Spleen (tissue), 11 donors: ENCODE data around the gene STK40. TPM values are rescaled to one million over a fixed set of nuclear protein-coding genes. Genes with fewer than 3 reads are reported as not detected.

Experiments
- DNase-seq: peaks from one replicate; pipeline ENCODE4 v3.0.0-alpha.2; 2020
- H3K27ac ChIP-seq, 8 donors: fragments of 200-600 bp; sonication (generic) in 7 of 8; 1 replicate in 4 of 8; 2 replicates in 4 of 8; pipeline versions ENCODE4 v1.5.0 to v1.8.0; 2016 to 2021; ENCODE audit warnings: inconsistent platforms in 4 of 8, mild to moderate bottlenecking in 4 of 8, moderate library complexity in 1 of 8
- H3K27me3 ChIP-seq, 7 donors: fragments of 200-600 bp; sonication (generic) in 6 of 7; replicated peaks in 1 of 7; 1 replicate in 4 of 7; 2 replicates in 3 of 7; pipeline versions ENCODE4 v1.5.0 to v1.8.0; 2016 to 2021; ENCODE audit warnings: inconsistent platforms in 3 of 7, mild to moderate bottlenecking in 1 of 7
- H3K36me3 ChIP-seq, 6 donors: fragments of 200-600 bp; sonication (generic) in 5 of 6; 1 replicate in 4 of 6; 2 replicates in 2 of 6; pipeline versions ENCODE4 v1.5.0 to v1.8.0; 2016 to 2021; ENCODE audit warnings: inconsistent platforms in 2 of 6
- H3K4me1 ChIP-seq, 6 donors: fragments of 200-600 bp; sonication (generic) in 5 of 6; 1 replicate in 3 of 6; 2 replicates in 3 of 6; pipeline versions ENCODE4 v1.5.0 to v1.8.0; 2016 to 2021; ENCODE audit warnings: inconsistent platforms in 3 of 6
- H3K4me3 ChIP-seq, 8 donors: fragments of 200-600 bp; sonication (generic) in 7 of 8; 1 replicate in 4 of 8; 2 replicates in 4 of 8; pipeline versions ENCODE4 v1.5.0 to v1.8.0; 2016 to 2021; ENCODE audit warnings: inconsistent platforms in 4 of 8, mild to moderate bottlenecking in 4 of 8, moderate library complexity in 2 of 8
- H3K9me3 ChIP-seq, 8 donors: fragments of 200-600 bp; sonication (generic) in 7 of 8; 1 replicate in 4 of 8; 2 replicates in 4 of 8; pipeline versions ENCODE4 v1.5.0 to v1.8.0; 2016 to 2021; ENCODE audit warnings: inconsistent platforms in 4 of 8
- POLR2A ChIP-seq, 3 donors: fragments of 450-650 bp; IDR thresholded peaks; one replicate each; pipeline ENCODE4 v1.5.1; 2017; ENCODE audit warnings: antibody characterized with exemption in 3 of 3, mild to moderate bottlenecking in 1 of 3
- POLR2AphosphoS5 ChIP-seq, 3 donors: sonication (generic); formaldehyde crosslinking; IDR thresholded peaks; one replicate each; pipeline ENCODE4 v1.5.1; 2017; ENCODE audit warnings: antibody characterized with exemption in 3 of 3
- WGBS, 5 donors: extraction: QIAGEN DNeasy Blood & Tissue Kit in 3 of 5; methylation state at CpG; one replicate each; pipeline versions ENCODE4 v1.1.5 to v1.1.7; 2013 to 2018; 5-methylcytosine and 5-hydroxymethylcytosine counted together
- intact Hi-C: fragments of 100-400 bp; cut with DNase I; formaldehyde crosslinking; loops from one replicate; pipeline ENCODE4 v1.15.0; 2023; ENCODE audit warnings: low total_unique reads
- polyA plus RNA-seq, 3 donors: library from polyadenylated mRNA; stranded (reverse); fragments of 200-250 nt; gene quantifications; one replicate each; pipeline ENCODE4 v1.2.1, GENCODE V29; 2013
- total RNA-seq, 7 donors: library from RNA; depleted of rRNA in 3 of 7; stranded (reverse); fragments of >200 nt in 3 of 7; fragmentation: NEBNext Ultra II Directional in 4 of 7; extraction: Animal tissue kit (Norgen Biotek cat#: 25700) in 4 of 7; gene quantifications; one replicate each; pipeline versions ENCODE4 v1.1.0 to v1.2.1, GENCODE V29; 2016 to 2021
- TF ChIP-seq, protein P1 (sequence below), 11 experiments: fragments of 200-600 bp in 7 of 11; fragments of 450-650 bp in 4 of 11; sonication (generic) in 4 of 11; IDR thresholded peaks in 8 of 11; conservative IDR thresholded peaks in 3 of 11; 1 replicate in 7 of 11; 2 replicates in 4 of 11; pipeline versions ENCODE4 v1.4.0 to v1.8.0; 2016 to 2021; ENCODE audit warnings: antibody characterized with exemption in 11 of 11, inconsistent platforms in 4 of 11, mild to moderate bottlenecking in 1 of 11
- donor health status: healthy with polysubstance abuse.
- donor health status: DM: no; HTN: no; CAD: no; lungs with moderate emphysema.
- donor health status: DM: no; HTN: no; CAD: no.
- donor health status: Bipolar disorder and iron deficiency.
- donor health status: healthy.
- donor health status: DM: no; HTN: no; CAD: no.
- donor health status: DM: yes; HTN: yes; CAD: no.

The STK40 gene
- total and polyA plus RNA-seq, 10 donors = 13.7 to 79.2 (median 48.9) TPM

DNA sequence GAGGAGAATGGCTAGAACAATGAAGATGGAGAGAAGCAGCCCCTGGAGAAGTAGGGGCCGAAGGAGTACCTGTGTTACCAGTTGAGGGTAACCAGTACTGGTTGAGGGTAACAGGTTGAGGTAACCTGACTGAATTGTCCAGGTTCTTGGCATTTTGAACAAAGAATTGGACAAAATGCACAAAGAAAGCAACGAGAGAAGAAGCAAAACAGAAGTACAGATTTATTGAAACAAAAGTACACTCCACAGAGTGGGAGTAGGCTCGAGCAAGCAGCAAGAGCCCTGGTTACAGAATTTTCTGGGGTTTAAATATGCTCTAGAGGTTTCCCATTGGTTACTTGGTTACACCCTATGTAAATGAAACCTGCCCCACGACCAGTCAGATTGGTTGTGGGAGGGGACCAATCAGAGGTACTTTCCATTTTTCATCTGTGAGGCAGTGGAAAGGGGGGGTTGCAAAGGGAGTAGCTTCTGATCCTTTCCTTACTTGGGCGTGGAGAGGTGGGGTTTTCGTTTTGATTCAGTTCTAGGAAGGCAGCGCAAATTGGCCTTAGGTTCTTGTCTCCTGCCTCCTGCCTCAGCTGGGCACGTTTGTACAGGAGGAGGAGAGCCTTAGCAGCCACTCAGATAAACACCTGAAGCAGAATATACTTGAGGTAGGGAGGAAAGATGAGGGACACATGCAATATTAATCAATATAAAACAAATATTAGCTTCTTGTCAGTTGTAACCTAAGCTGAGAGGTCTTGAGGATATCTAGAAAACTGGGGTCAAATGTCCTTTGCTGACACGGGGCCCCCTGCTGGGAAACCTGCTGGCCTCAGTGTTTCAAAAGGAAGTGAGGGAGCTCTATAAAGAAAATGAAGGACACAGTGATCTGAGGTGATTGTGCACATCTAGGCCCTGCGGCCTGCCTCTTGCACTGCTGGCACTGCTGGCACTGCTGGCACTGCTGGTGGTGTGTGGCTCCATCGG is 26.2 kb upstream of the STK40 start:
- intact Hi-C loops = loop anchor here (10.0 kb wide), 1 partner anchor 67 kb away; no protein-coding TSS in a partner anchor
- peaks cover 0 to 11% (median 1%) of the 10 kb centered on the region in 6 donors for H3K4me1 ChIP-seq
- no peaks in the 10 kb centered on the region for H3K27me3 ChIP-seq
- peak overlapping the region in 2 of 8 donors; percentile 10 to 40 for H3K27ac ChIP-seq
- 48 to 63% (median 59%) methylated on average over 11 of the region's 11 CpGs for WGBS, 5 donors
- no peak overlapping the region for H3K4me3 ChIP-seq
- H3K36me3 ChIP-seq = peaks cover 0 to 25% (median 6%) of the 10 kb centered on the region in 6 donors
- TF ChIP-seq POLR2A (IDR thresholded peaks at IDR 0.05) (no peak), POLR2AphosphoS5 (IDR thresholded peaks at IDR 0.05) (no peak)
- TF ChIP-seq, protein P1, sequence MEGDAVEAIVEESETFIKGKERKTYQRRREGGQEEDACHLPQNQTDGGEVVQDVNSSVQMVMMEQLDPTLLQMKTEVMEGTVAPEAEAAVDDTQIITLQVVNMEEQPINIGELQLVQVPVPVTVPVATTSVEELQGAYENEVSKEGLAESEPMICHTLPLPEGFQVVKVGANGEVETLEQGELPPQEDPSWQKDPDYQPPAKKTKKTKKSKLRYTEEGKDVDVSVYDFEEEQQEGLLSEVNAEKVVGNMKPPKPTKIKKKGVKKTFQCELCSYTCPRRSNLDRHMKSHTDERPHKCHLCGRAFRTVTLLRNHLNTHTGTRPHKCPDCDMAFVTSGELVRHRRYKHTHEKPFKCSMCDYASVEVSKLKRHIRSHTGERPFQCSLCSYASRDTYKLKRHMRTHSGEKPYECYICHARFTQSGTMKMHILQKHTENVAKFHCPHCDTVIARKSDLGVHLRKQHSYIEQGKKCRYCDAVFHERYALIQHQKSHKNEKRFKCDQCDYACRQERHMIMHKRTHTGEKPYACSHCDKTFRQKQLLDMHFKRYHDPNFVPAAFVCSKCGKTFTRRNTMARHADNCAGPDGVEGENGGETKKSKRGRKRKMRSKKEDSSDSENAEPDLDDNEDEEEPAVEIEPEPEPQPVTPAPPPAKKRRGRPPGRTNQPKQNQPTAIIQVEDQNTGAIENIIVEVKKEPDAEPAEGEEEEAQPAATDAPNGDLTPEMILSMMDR (IDR thresholded peaks at IDR 0.05 in 8 of 11, conservative IDR thresholded peaks at IDR 0.05 in 3 of 11) = no peak
- no peaks in the 10 kb centered on the region for H3K9me3 ChIP-seq
- no peak for DNase-seq

DNA sequence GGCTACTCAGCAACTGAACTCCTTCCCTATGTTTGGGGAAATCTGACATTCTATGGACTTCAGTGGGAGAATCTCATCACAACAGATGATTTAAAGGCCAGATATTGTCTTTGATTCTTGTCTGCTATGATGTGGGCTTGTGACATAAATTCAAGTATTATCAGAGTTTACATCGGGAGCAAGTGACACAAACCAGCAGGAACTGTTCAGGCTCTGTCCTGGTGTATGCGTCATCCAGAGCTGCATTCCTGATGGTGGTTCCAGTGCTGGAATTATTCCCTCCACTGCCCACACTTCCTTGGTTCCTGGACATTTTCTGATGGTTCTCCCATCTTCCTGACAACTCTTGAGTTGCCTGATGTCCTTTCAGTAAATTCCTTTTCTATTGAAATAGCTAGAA is 22.8 kb upstream of the STK40 start:
- DNase-seq = no peak
- intact Hi-C loops = no loop called here
- Histone ChIP-seq H3K4me3 (no peak overlapping the region), H3K4me1 (peaks cover 0 to 11% (median 1%) of the 10 kb centered on the region in 6 donors), H3K27ac (no peak overlapping the region), H3K27me3 (no peaks in the 10 kb centered on the region), H3K36me3 (peaks cover 0 to 28% (median 6%) of the 10 kb centered on the region in 6 donors), H3K9me3 (no peaks in the 10 kb centered on the region)
- no peak for TF ChIP-seq POLR2A (IDR thresholded peaks at IDR 0.05)
- TF ChIP-seq, protein P1 (IDR thresholded peaks at IDR 0.05 in 8 of 11, conservative IDR thresholded peaks at IDR 0.05 in 3 of 11) = no peak
- TF ChIP-seq POLR2AphosphoS5 (IDR thresholded peaks at IDR 0.05) = no peak
- WGBS, 5 donors = 89 to 100% (median 89%) methylated on average over 2 of the region's 2 CpGs

DNA sequence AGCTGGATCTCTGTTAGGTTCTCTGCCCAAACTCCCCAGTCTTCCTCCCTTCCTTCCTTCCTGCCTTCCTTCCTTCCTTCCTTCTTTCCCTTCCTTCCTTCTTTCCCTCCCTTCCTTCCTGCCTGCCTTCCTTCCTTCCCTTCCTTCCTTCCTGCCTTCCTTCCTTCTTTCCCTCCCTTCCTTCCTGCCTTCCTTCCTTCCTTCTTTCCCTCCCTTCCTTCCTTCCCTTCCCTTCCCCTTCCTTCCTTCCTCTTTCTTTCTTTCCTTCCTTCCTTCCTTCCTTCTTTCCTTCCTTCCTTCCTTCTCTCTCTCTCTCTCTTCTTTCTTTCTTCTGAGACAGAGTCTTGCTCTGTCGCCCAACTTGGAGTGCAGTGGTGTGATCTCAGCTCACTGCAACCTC is 20.7 kb upstream of the STK40 start:
- WGBS, 5 donors = 90 to 99% (median 94%) methylated on average over 1 of the region's 1 CpG
- intact Hi-C loops = no loop called here
- TF ChIP-seq, protein P1 (IDR thresholded peaks at IDR 0.05 in 8 of 11, conservative IDR thresholded peaks at IDR 0.05 in 3 of 11) = no peak
- TF ChIP-seq POLR2A (IDR thresholded peaks at IDR 0.05) (no peak), POLR2AphosphoS5 (IDR thresholded peaks at IDR 0.05) (no peak)

DNA sequence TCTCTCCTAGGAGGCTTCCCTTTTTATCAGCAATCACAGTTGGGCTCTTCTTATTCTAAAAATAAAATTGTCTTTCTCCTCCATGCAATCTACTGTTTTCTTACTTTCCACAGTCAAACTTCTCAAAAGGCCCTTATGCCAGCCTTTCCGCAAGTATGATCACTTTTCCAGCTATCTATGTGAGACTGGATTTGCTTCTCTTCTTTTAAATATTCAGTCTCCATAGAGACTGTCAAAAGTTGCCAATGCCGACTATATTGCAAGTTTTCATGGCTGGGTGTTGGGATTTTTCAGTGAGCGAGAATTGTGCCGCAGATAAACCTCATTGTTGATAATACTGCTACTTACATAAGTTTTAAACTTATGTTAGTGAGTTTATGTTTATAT is 16.8 kb upstream of the STK40 start:
- TF ChIP-seq, protein P1 (IDR thresholded peaks at IDR 0.05 in 8 of 11, conservative IDR thresholded peaks at IDR 0.05 in 3 of 11) = no peak
- WGBS, 5 donors = 91 to 97% (median 96%) methylated on average over 4 of the region's 4 CpGs
- intact Hi-C loops = no loop called here

More for the DNA sequence above, 20.7 kb upstream of the STK40 start:
- Histone ChIP-seq H3K36me3 (peaks cover 0 to 28% (median 6%) of the 10 kb centered on the region in 6 donors), H3K9me3 (no peaks in the 10 kb centered on the region), H3K4me3 (no peak overlapping the region), H3K4me1 (peaks cover 0 to 12% (median 9%) of the 10 kb centered on the region in 6 donors), H3K27ac (peak overlapping the region in 2 of 8 donors; percentile 37 to 48), H3K27me3 (no peaks in the 10 kb centered on the region)
- DNase-seq = no peak

More for the DNA sequence above, 16.8 kb upstream of the STK40 start:
- no peaks in the 10 kb centered on the region for H3K27me3 ChIP-seq
- DNase-seq = no peak
- H3K36me3 ChIP-seq = peaks cover 0 to 9% (median under 1%) of the 10 kb centered on the region in 6 donors
- peaks cover 10 to 46% (median 30%) of the 10 kb centered on the region in 6 donors for H3K4me1 ChIP-seq
- H3K4me3 ChIP-seq = no peak overlapping the region
- no peaks in the 10 kb centered on the region for H3K9me3 ChIP-seq
- peak overlapping the region in 1 of 8 donors; percentile 85 for H3K27ac ChIP-seq
